NT2/D1 (cell line): ENCODE results near the gene ZSWIM5.
"Not testable (repeated sequence)": the region's sequence is repeated elsewhere in the genome, so short reads cannot be mapped to it uniquely, and the experiment has no call there.

ENCODE experiments used
- DNase-seq: peaks from one replicate; pipeline ENCODE4 v3.0.0-alpha.2; 2011; ENCODE audit warnings: low read depth, low spot score
- H3K27me3 ChIP-seq: 2 replicates; pipeline ENCODE4 v1.6.0; 2011; ENCODE audit warnings: mild to moderate bottlenecking; ENCODE audit not compliant: insufficient read length, insufficient read depth
- H3K36me3 ChIP-seq: 2 replicates; pipeline ENCODE4 v1.6.1; 2011; ENCODE audit warnings: mild to moderate bottlenecking, low read length, mixed read lengths; ENCODE audit not compliant: insufficient read depth, insufficient read length
- H3K4me1 ChIP-seq: 2 replicates; pipeline ENCODE4 v1.5.1; 2011; ENCODE audit not compliant: insufficient read depth, insufficient read length
- H3K4me3 ChIP-seq: 2 replicates; pipeline ENCODE4 v1.5.1; 2011; ENCODE audit warnings: low read depth; ENCODE audit not compliant: insufficient read length
- H3K9ac ChIP-seq: 2 replicates; pipeline ENCODE4 v1.6.0; 2011; ENCODE audit warnings: low read depth; ENCODE audit not compliant: insufficient read length
- H3K9me3 ChIP-seq: 2 replicates; pipeline ENCODE4 v1.5.1; 2011; ENCODE audit warnings: mild to moderate bottlenecking, low read length; ENCODE audit not compliant: insufficient read depth
- SUZ12 ChIP-seq: IDR thresholded peaks from 2 replicates; pipeline ENCODE4 v1.6.1; 2011; ENCODE audit not compliant: insufficient read length, insufficient read depth; ENCODE audit errors: extremely low read depth
- YY1 ChIP-seq: IDR thresholded peaks from 2 replicates; pipeline ENCODE4 v1.6.1; 2011; ENCODE audit not compliant: insufficient read length, insufficient read depth
- ZNF274 ChIP-seq: IDR thresholded peaks from 2 replicates; pipeline ENCODE4 v1.6.1; 2011; ENCODE audit warnings: mild to moderate bottlenecking, low read depth, low read length

The ZSWIM5 gene

GRCh38 chr1:45097944-45098343 is 108.5 kb downstream of the ZSWIM5 start:
- no peak for DNase-seq
- Histone ChIP-seq H3K4me1 (no peaks in the 10 kb centered on the region), H3K4me3 (no peak overlapping the region), H3K36me3 (no peaks in the 10 kb centered on the region), H3K9ac (no peak overlapping the region), H3K9me3 (no peaks in the 10 kb centered on the region), H3K27me3 (no peaks in the 10 kb centered on the region)
- TF ChIP-seq YY1 (no peak), SUZ12 (no peak), ZNF274 (no peak)

DNA sequence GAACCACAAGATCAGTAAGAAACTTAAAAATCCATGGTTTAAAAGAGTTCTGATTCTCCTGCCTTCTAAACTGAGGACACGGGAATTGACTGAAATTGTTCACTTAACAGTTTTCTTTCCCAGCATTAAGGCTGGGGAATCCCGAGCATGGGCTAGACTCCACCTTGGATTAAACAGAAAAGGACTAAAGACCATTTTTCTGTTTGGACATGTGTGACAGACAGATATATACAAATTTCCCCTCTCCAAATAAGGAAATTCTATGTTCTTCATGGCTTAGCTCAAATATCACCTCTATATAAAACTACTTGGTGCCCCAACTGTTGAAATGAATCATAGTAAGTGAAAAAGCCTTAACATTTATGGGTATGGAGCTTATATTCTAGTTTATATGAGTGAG is 109.3 kb downstream of the ZSWIM5 start:
- DNase-seq: no peak
- Histone ChIP-seq H3K27me3 (no peaks in the 10 kb centered on the region), H3K36me3 (no peaks in the 10 kb centered on the region), H3K4me1 (no peaks in the 10 kb centered on the region), H3K9ac (no peak overlapping the region), H3K4me3 (no peak overlapping the region), H3K9me3 (no peaks in the 10 kb centered on the region)
- no peak for TF ChIP-seq ZNF274
- no peak for TF ChIP-seq YY1
- no peak for TF ChIP-seq SUZ12

- no peaks in the 10 kb centered on the region for H3K36me3 ChIP-seq
- no peak overlapping the region for H3K4me3 ChIP-seq
- no peaks in the 10 kb centered on the region for H3K4me1 ChIP-seq
- no peaks in the 10 kb centered on the region for H3K27me3 ChIP-seq
- H3K9ac ChIP-seq: no peak overlapping the region
- no peaks in the 10 kb centered on the region for H3K9me3 ChIP-seq
- no peak for DNase-seq
- TF ChIP-seq YY1 (no peak), ZNF274 (no peak), SUZ12 (no peak)
Measured at GRCh38 chr1:45095450-45095849, 111.0 kb downstream of the ZSWIM5 start.

- not testable (repeated sequence) for H3K36me3 ChIP-seq
Measured at GRCh38 chr1:45094371-45094770, 112.0 kb downstream of the ZSWIM5 start.

GRCh38 chr1:45093334-45093733 is 113.1 kb downstream of the ZSWIM5 start:
- Histone ChIP-seq H3K4me3 (no peak overlapping the region), H3K27me3 (no peaks in the 10 kb centered on the region), H3K4me1 (no peaks in the 10 kb centered on the region), H3K9me3 (no peaks in the 10 kb centered on the region), H3K9ac (no peak overlapping the region), H3K36me3 (no peaks in the 10 kb centered on the region)
- TF ChIP-seq SUZ12 (no peak), YY1 (no peak), ZNF274 (no peak)
- DNase-seq: no peak

More at GRCh38 chr1:45094371-45094770, 112.0 kb downstream of the ZSWIM5 start:
- H3K9ac ChIP-seq, H3K9me3 ChIP-seq, H3K4me1 ChIP-seq, DNase-seq, H3K27me3 ChIP-seq, H3K4me3 ChIP-seq: not testable (repeated sequence)

- Histone ChIP-seq H3K4me1 (no peaks in the 10 kb centered on the region), H3K27me3 (no peaks in the 10 kb centered on the region), H3K4me3 (no peak overlapping the region), H3K9me3 (0 out of 2 replicates have a peak, but pooled peaks cover 2% of the 10 kb centered on the region), H3K36me3 (no peaks in the 10 kb centered on the region), H3K9ac (no peak overlapping the region)
- no peak for DNase-seq
- no peak for TF ChIP-seq SUZ12
- TF ChIP-seq ZNF274: no peak
- TF ChIP-seq YY1: no peak
Measured at GRCh38 chr1:45089711-45090110, 116.7 kb downstream of the ZSWIM5 start.

GRCh38 chr1:45084562-45084961 is 121.8 kb downstream of the ZSWIM5 start:
- no peaks in the 10 kb centered on the region for H3K36me3 ChIP-seq
- peaks cover 24% of the 10 kb centered on the region; the same call in 1 of the 2 replicates for H3K9me3 ChIP-seq
- no peaks in the 10 kb centered on the region for H3K4me1 ChIP-seq
- no peak for TF ChIP-seq SUZ12
- TF ChIP-seq YY1: no peak
- no peak for TF ChIP-seq ZNF274
- H3K4me3 ChIP-seq: no peak overlapping the region
- H3K27me3 ChIP-seq: no peaks in the 10 kb centered on the region
- DNase-seq: no peak
- no peak overlapping the region for H3K9ac ChIP-seq

DNA sequence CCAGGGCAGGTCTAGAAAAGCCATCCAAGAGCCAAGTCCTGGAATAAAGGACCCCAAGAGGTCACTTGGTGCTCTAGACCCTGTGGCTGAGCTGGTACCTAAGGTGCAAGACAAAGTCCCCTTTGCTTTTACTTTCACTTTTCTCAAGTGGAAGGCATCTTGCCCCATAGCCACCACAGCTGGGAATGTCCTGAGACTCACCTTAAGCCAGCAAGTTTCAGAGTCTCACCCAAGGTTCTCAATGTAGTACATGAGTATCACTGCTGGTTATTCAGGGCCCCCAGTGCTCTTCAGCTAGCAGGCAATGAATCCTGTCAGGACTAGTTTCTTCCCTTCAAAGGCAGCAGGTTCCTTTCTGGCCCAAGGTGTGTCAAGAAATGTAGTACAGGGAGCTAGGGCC is 126.9 kb downstream of the ZSWIM5 start:
- DNase-seq: no peak
- Histone ChIP-seq H3K4me1 (no peaks in the 10 kb centered on the region), H3K9ac (no peak overlapping the region), H3K4me3 (no peak overlapping the region), H3K9me3 (peaks cover 38% of the 10 kb centered on the region; the same call in 1 of the 2 replicates), H3K36me3 (no peaks in the 10 kb centered on the region), H3K27me3 (no peaks in the 10 kb centered on the region)
- no peak for TF ChIP-seq SUZ12
- TF ChIP-seq ZNF274: no peak
- no peak for TF ChIP-seq YY1

GRCh38 chr1:45076959-45077358 is 129.4 kb downstream of the ZSWIM5 start:
- H3K9ac ChIP-seq, H3K36me3 ChIP-seq, DNase-seq, H3K27me3 ChIP-seq, H3K4me3 ChIP-seq, H3K4me1 ChIP-seq: not testable (repeated sequence)
- peaks cover 39% of the 10 kb centered on the region; the same call in 1 of the 2 replicates for H3K9me3 ChIP-seq
